Loucy (cell line): ENCODE results near the gene LRBA.

Source experiments
- H2AFZ ChIP-seq: fragments of 200-600 bp; sonication (generic); 2 replicates; pipeline ENCODE4 v1.6.0; 2016; ENCODE audit warnings: antibody characterized with exemption, mild to moderate bottlenecking, low read length, moderate library complexity
- H3F3A ChIP-seq: fragments of 200-600 bp; 2 replicates; pipeline ENCODE4 v1.6.0; 2016; ENCODE audit warnings: antibody characterized with exemption, low read depth, mild to moderate bottlenecking
- H3K27me3 ChIP-seq: fragments of 200-600 bp; sonication (generic); 2 replicates; pipeline ENCODE4 v1.6.1; 2014; ENCODE audit warnings: low read length, mild to moderate bottlenecking; ENCODE audit not compliant: insufficient read depth, poor library complexity, severe bottlenecking
- H3K36me3 ChIP-seq: fragments of 200-600 bp; sonication (generic); 2 replicates; pipeline ENCODE4 v1.6.1; 2016; ENCODE audit warnings: low read length; ENCODE audit not compliant: insufficient read depth
- H3K4me1 ChIP-seq: fragments of 200-600 bp; sonication (generic); 2 replicates; pipeline ENCODE4 v1.5.1; 2014; ENCODE audit warnings: low read length, mild to moderate bottlenecking; ENCODE audit not compliant: insufficient read depth, poor library complexity, severe bottlenecking
- H3K4me2 ChIP-seq: fragments of 200-600 bp; sonication (generic); 2 replicates; pipeline ENCODE4 v1.6.0; 2014; ENCODE audit warnings: antibody characterized with exemption, low read length, low read depth, mild to moderate bottlenecking; ENCODE audit not compliant: poor library complexity, severe bottlenecking
- H3K4me3 ChIP-seq: fragments of 200-600 bp; sonication (generic); 2 replicates; pipeline ENCODE4 v1.5.1; 2014; ENCODE audit warnings: low read length, mild to moderate bottlenecking, mixed read lengths; ENCODE audit not compliant: poor library complexity, severe bottlenecking
- H3K79me2 ChIP-seq: fragments of 200-600 bp; sonication (generic); 2 replicates; pipeline ENCODE4 v1.6.1; 2014; ENCODE audit warnings: low read length; ENCODE audit not compliant: insufficient read depth
- H3K9ac ChIP-seq: fragments of 200-600 bp; sonication (generic); 2 replicates; pipeline ENCODE4 v1.6.0; 2014; ENCODE audit warnings: mild to moderate bottlenecking, low read depth, low read length, moderate library complexity; ENCODE audit not compliant: poor library complexity, severe bottlenecking
- H3K9me2 ChIP-seq: fragments of 200-600 bp; sonication (generic); replicated peaks from 2 replicates; pipeline ENCODE4 v1.6.1; 2016; ENCODE audit warnings: low read depth, low read length, mixed read lengths
- H3K9me3 ChIP-seq: fragments of 200-600 bp; sonication (generic); 2 replicates; pipeline ENCODE4 v1.6.1; 2014; ENCODE audit warnings: mild to moderate bottlenecking, antibody characterized with exemption, low read length, low read depth; ENCODE audit not compliant: insufficient read depth
- H4K20me1 ChIP-seq: fragments of 200-600 bp; sonication (generic); 2 replicates; pipeline ENCODE4 v1.6.0; 2014; ENCODE audit warnings: antibody characterized with exemption, low read length, mild to moderate bottlenecking; ENCODE audit not compliant: insufficient read depth, poor library complexity, severe bottlenecking
- EZH2phosphoT487 ChIP-seq: fragments of 200-600 bp; IDR thresholded peaks from 2 replicates; pipeline ENCODE4 v1.6.1; 2018; ENCODE audit warnings: antibody characterized with exemption, mild to moderate bottlenecking, moderate library complexity, borderline replicate concordance
- TF ChIP-seq, protein P1 (sequence below): fragments of 200-600 bp; sonication (generic); conservative IDR thresholded peaks from 2 replicates; pipeline ENCODE4 v1.5.1; 2014; ENCODE audit warnings: mild to moderate bottlenecking, antibody characterized with exemption, low read length

The LRBA gene

DNA sequence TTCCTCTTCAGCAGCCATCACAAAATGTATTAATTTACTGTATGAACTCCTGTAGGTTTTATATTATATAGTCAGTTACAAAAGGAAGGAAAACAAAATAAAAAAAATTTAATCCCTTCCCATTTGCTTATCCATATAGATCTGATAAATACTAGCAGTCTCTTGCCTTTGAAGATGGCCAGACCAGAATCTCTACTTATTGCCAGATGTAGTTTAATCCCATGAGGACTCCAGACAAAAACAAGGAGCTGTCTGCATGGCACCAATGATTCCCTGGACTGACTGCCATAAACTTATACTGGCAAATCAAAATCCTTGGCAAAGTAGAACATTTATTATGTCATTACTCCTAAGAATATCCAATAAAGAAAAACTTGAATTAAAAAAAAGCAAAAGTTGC, 656.4 kb downstream of the LRBA start:
- no peak for TF ChIP-seq EZH2phosphoT487
- no peaks in the 10 kb centered on the region for H3K9me2 ChIP-seq
- H2AFZ ChIP-seq, result no peak overlapping the region
- no peak overlapping the region for H3K4me3 ChIP-seq
- no peaks in the 10 kb centered on the region for H3K4me1 ChIP-seq
- no peaks in the 10 kb centered on the region for H3K9me3 ChIP-seq
- no peaks in the 10 kb centered on the region; the same call in 1 of the 2 replicates for H3F3A ChIP-seq
- no peak overlapping the region for H3K4me2 ChIP-seq
- H3K36me3 ChIP-seq, result no peaks in the 10 kb centered on the region
- H3K9ac ChIP-seq, result no peak overlapping the region
- no peaks in the 10 kb centered on the region for H3K27me3 ChIP-seq
- H3K79me2 ChIP-seq, result no peaks in the 10 kb centered on the region
- no peaks in the 10 kb centered on the region for H4K20me1 ChIP-seq

DNA sequence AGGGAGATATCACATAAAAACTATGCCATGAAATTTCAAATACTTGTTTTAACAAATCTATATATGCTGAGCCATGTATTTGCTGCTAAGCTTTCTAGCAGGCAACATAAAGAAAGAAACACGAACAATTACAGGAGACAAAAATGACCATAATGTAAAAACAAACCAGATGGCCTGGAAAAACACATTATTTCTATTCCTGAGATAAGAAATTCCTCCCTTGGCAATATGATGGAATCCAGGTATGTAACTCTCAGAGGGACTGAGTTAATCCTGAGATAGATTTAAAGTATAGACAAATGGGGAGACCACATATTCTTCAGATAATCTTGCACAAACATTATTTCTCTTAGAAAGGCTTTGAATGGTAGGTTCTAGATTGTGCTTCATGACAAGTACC, 657.3 kb downstream of the LRBA start:
- Histone ChIP-seq H3K4me1 (no peaks in the 10 kb centered on the region), H3K27me3 (no peaks in the 10 kb centered on the region), H3K36me3 (no peaks in the 10 kb centered on the region), H3K9me2 (no peaks in the 10 kb centered on the region), H3F3A (no peaks in the 10 kb centered on the region; the same call in 1 of the 2 replicates), H4K20me1 (no peaks in the 10 kb centered on the region), H3K4me3 (no peak overlapping the region), H3K79me2 (no peaks in the 10 kb centered on the region), H2AFZ (no peak overlapping the region), H3K9me3 (no peaks in the 10 kb centered on the region), H3K4me2 (no peak overlapping the region), H3K9ac (no peak overlapping the region)
- TF ChIP-seq, protein P1, sequence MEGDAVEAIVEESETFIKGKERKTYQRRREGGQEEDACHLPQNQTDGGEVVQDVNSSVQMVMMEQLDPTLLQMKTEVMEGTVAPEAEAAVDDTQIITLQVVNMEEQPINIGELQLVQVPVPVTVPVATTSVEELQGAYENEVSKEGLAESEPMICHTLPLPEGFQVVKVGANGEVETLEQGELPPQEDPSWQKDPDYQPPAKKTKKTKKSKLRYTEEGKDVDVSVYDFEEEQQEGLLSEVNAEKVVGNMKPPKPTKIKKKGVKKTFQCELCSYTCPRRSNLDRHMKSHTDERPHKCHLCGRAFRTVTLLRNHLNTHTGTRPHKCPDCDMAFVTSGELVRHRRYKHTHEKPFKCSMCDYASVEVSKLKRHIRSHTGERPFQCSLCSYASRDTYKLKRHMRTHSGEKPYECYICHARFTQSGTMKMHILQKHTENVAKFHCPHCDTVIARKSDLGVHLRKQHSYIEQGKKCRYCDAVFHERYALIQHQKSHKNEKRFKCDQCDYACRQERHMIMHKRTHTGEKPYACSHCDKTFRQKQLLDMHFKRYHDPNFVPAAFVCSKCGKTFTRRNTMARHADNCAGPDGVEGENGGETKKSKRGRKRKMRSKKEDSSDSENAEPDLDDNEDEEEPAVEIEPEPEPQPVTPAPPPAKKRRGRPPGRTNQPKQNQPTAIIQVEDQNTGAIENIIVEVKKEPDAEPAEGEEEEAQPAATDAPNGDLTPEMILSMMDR, result no peak
- no peak for TF ChIP-seq EZH2phosphoT487

DNA sequence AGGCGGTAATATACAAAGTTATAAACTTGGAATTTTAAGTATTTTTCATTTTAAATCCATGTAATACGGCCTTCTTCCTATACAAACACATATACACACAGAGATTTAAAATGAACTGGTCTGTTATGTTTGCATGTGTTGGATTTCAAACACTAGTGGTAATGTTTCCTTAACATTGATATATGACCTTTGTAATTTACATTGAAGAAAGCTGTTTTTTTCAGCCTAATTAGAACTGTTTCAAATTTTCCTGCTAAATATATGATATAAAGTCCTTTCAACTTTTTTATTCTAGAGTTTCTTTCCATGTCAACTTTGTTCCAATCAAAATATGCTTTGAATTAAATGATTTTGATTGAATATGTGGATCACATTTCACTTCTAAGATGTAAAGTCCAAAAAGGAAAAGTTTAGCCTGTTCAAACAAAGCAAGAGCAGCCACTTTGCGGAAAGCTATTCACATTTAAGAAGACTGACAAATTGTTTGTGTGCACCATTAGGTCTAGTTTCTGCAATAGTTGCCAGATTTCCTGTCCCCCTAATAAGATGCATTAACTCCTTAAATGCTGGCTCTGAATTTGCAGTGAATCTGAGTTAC, 659.1 kb downstream of the LRBA start:
- no peaks in the 10 kb centered on the region for H3K27me3 ChIP-seq
- no peaks in the 10 kb centered on the region; the same call in 1 of the 2 replicates for H3F3A ChIP-seq
- H3K4me2 ChIP-seq, result no peak overlapping the region
- no peaks in the 10 kb centered on the region for H3K79me2 ChIP-seq
- no peaks in the 10 kb centered on the region for H3K9me2 ChIP-seq
- H4K20me1 ChIP-seq, result no peaks in the 10 kb centered on the region
- no peaks in the 10 kb centered on the region for H3K4me1 ChIP-seq
- no peak overlapping the region for H3K4me3 ChIP-seq
- no peaks in the 10 kb centered on the region for H3K36me3 ChIP-seq
- no peak overlapping the region for H2AFZ ChIP-seq
- H3K9me3 ChIP-seq, result no peaks in the 10 kb centered on the region
- no peak overlapping the region for H3K9ac ChIP-seq
- TF ChIP-seq EZH2phosphoT487, result no peak
- TF ChIP-seq, protein P1, result no peak

DNA sequence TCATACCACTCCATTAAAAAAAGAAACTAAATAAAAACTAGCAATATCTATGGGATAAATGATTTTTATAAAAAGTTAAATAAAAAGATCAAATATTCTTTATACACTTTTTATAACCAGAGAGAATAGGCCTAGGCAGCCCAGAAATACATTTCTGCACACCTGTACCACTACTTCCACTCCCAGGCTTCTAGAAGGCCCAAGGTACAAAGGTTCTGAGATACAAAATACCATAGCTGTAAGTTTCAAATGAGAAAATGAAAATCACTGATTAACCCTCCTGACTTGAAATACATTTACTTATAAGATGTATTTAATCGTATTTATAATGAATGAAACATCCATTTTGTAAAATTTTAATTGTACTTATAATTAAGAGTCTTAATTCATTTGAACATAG, 659.7 kb downstream of the LRBA start:
- Histone ChIP-seq H3K4me1 (no peaks in the 10 kb centered on the region), H3K79me2 (no peaks in the 10 kb centered on the region), H3F3A (no peaks in the 10 kb centered on the region; the same call in 1 of the 2 replicates), H3K9me2 (no peaks in the 10 kb centered on the region), H3K27me3 (no peaks in the 10 kb centered on the region), H3K4me2 (no peak overlapping the region), H3K4me3 (no peak overlapping the region), H2AFZ (no peak overlapping the region), H3K9me3 (no peaks in the 10 kb centered on the region), H3K36me3 (no peaks in the 10 kb centered on the region), H3K9ac (no peak overlapping the region), H4K20me1 (no peaks in the 10 kb centered on the region)
- TF ChIP-seq EZH2phosphoT487, result no peak
